GM12878 (cell line): ENCODE results near the gene EMC1.

Experiments
- BRCA1 ChIP-seq: IDR thresholded peaks from 2 replicates; pipeline ENCODE4 v1.6.1; 2011; ENCODE audit warnings: low read depth, low read length, improper control_type of control experiment
- FOXM1 ChIP-seq: IDR thresholded peaks from 2 replicates; pipeline ENCODE4 v1.6.1; 2012; ENCODE audit warnings: low read depth, mild to moderate bottlenecking, inconsistent platforms, low read length, moderate library complexity
- HCFC1 ChIP-seq: fragments of 150-350 bp; IDR thresholded peaks from 2 replicates; pipeline ENCODE4 v1.6.1; 2014; ENCODE audit warnings: low read length
- POLR2A ChIP-seq: IDR thresholded peaks from 2 replicates; pipeline ENCODE4 v1.6.1; 2011; ENCODE audit warnings: low read depth, mild to moderate bottlenecking, low read length
- RFX5 ChIP-seq: IDR thresholded peaks from 2 replicates; pipeline ENCODE4 v1.6.1; 2011; ENCODE audit warnings: low read depth, low read length, improper control_type of control experiment
- TAF1 ChIP-seq: IDR thresholded peaks from 2 replicates; pipeline ENCODE4 v1.6.1; 2011; ENCODE audit warnings: mild to moderate bottlenecking, low read depth, low read length, borderline replicate concordance
- TARDBP ChIP-seq: IDR thresholded peaks from 2 replicates; pipeline ENCODE4 v1.6.1; 2016; ENCODE audit warnings: borderline replicate concordance
- TCF3 ChIP-seq: IDR thresholded peaks from 2 replicates; pipeline ENCODE4 v1.6.1; 2012; ENCODE audit warnings: low read depth, mild to moderate bottlenecking, low read length, borderline replicate concordance; ENCODE audit not compliant: insufficient read depth
- TF ChIP-seq, protein P1 (sequence below), 3 experiments: IDR thresholded peaks in 2 of 3; conservative IDR thresholded peaks in 1 of 3; 2 replicates each; pipeline ENCODE4 v1.5.1; 2011; ENCODE audit warnings: low read depth in 3 of 3, low read length in 3 of 3, mild to moderate bottlenecking in 3 of 3, control low read depth in 2 of 3, moderate library complexity in 2 of 3, inconsistent platforms in 1 of 3, mixed read lengths in 1 of 3; ENCODE audit not compliant: control insufficient read depth in 2 of 3, insufficient read depth in 1 of 3; ENCODE audit errors: extremely low read depth in 1 of 3
- TF ChIP-seq, protein P2 (sequence below): fragments of 450-650 bp; IDR thresholded peaks from 2 replicates; pipeline ENCODE4 v1.6.1; 2017; ENCODE audit warnings: mild to moderate bottlenecking
- TF ChIP-seq, protein P3 (sequence below): fragments of 450-650 bp; IDR thresholded peaks from 2 replicates; pipeline ENCODE4 v1.6.1; 2017; ENCODE audit warnings: antibody characterized with exemption, mild to moderate bottlenecking, moderate library complexity
- TF ChIP-seq, protein P4 (sequence below): fragments of 450-650 bp; IDR thresholded peaks from 2 replicates; pipeline ENCODE4 v1.6.1; 2016; ENCODE audit warnings: mild to moderate bottlenecking
- TF ChIP-seq, protein P5 (sequence below): IDR thresholded peaks from 2 replicates; pipeline ENCODE4 v1.6.1; 2011; ENCODE audit warnings: mild to moderate bottlenecking, low read depth, low read length, moderate library complexity; ENCODE audit not compliant: insufficient replicate concordance

DNA sequence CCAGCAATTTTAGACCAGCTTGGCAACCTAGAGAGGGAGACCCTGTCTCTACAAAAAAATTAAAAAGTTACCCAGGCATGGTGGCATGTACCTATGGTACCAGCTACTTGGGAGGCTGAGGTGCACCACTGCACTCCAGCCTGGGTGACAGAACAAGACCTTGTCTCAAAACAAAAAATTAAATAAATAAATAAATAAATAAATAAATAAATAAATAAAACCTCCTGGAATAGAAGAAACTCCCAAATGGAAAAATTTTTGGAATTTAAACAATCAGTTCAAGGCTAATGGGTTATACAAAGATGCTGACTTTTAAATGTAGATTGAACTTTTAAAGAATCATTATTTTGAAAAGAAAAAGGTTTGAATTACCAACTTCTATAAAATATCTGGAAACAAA, 63.5 kb downstream of the EMC1 start:
- TF ChIP-seq FOXM1 (no peak), TCF3 (no peak), POLR2A (no peak), TAF1 (no peak), RFX5 (no peak), HCFC1 (no peak), TARDBP (no peak), BRCA1 (no peak)
- TF ChIP-seq, protein P1, sequence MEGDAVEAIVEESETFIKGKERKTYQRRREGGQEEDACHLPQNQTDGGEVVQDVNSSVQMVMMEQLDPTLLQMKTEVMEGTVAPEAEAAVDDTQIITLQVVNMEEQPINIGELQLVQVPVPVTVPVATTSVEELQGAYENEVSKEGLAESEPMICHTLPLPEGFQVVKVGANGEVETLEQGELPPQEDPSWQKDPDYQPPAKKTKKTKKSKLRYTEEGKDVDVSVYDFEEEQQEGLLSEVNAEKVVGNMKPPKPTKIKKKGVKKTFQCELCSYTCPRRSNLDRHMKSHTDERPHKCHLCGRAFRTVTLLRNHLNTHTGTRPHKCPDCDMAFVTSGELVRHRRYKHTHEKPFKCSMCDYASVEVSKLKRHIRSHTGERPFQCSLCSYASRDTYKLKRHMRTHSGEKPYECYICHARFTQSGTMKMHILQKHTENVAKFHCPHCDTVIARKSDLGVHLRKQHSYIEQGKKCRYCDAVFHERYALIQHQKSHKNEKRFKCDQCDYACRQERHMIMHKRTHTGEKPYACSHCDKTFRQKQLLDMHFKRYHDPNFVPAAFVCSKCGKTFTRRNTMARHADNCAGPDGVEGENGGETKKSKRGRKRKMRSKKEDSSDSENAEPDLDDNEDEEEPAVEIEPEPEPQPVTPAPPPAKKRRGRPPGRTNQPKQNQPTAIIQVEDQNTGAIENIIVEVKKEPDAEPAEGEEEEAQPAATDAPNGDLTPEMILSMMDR (IDR thresholded peaks at IDR 0.05 in 2 of 3, conservative IDR thresholded peaks at IDR 0.05 in 1 of 3; ENCODE audit: control insufficient read depth in 2 of 3, extremely low read depth in 1 of 3, insufficient read depth in 1 of 3, low read depth in 3 of 3, low read length in 3 of 3) = no peak
- TF ChIP-seq, protein P2, sequence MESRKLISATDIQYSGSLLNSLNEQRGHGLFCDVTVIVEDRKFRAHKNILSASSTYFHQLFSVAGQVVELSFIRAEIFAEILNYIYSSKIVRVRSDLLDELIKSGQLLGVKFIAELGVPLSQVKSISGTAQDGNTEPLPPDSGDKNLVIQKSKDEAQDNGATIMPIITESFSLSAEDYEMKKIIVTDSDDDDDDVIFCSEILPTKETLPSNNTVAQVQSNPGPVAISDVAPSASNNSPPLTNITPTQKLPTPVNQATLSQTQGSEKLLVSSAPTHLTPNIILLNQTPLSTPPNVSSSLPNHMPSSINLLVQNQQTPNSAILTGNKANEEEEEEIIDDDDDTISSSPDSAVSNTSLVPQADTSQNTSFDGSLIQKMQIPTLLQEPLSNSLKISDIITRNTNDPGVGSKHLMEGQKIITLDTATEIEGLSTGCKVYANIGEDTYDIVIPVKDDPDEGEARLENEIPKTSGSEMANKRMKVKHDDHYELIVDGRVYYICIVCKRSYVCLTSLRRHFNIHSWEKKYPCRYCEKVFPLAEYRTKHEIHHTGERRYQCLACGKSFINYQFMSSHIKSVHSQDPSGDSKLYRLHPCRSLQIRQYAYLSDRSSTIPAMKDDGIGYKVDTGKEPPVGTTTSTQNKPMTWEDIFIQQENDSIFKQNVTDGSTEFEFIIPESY = no peak
- TF ChIP-seq, protein P3, sequence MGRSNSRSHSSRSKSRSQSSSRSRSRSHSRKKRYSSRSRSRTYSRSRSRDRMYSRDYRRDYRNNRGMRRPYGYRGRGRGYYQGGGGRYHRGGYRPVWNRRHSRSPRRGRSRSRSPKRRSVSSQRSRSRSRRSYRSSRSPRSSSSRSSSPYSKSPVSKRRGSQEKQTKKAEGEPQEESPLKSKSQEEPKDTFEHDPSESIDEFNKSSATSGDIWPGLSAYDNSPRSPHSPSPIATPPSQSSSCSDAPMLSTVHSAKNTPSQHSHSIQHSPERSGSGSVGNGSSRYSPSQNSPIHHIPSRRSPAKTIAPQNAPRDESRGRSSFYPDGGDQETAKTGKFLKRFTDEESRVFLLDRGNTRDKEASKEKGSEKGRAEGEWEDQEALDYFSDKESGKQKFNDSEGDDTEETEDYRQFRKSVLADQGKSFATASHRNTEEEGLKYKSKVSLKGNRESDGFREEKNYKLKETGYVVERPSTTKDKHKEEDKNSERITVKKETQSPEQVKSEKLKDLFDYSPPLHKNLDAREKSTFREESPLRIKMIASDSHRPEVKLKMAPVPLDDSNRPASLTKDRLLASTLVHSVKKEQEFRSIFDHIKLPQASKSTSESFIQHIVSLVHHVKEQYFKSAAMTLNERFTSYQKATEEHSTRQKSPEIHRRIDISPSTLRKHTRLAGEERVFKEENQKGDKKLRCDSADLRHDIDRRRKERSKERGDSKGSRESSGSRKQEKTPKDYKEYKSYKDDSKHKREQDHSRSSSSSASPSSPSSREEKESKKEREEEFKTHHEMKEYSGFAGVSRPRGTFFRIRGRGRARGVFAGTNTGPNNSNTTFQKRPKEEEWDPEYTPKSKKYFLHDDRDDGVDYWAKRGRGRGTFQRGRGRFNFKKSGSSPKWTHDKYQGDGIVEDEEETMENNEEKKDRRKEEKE = no peak
- TF ChIP-seq, protein P4, sequence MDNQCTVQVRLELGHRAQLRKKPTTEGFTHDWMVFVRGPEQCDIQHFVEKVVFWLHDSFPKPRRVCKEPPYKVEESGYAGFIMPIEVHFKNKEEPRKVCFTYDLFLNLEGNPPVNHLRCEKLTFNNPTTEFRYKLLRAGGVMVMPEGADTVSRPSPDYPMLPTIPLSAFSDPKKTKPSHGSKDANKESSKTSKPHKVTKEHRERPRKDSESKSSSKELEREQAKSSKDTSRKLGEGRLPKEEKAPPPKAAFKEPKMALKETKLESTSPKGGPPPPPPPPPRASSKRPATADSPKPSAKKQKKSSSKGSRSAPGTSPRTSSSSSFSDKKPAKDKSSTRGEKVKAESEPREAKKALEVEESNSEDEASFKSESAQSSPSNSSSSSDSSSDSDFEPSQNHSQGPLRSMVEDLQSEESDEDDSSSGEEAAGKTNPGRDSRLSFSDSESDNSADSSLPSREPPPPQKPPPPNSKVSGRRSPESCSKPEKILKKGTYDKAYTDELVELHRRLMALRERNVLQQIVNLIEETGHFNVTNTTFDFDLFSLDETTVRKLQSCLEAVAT = no peak
- TF ChIP-seq, protein P5, sequence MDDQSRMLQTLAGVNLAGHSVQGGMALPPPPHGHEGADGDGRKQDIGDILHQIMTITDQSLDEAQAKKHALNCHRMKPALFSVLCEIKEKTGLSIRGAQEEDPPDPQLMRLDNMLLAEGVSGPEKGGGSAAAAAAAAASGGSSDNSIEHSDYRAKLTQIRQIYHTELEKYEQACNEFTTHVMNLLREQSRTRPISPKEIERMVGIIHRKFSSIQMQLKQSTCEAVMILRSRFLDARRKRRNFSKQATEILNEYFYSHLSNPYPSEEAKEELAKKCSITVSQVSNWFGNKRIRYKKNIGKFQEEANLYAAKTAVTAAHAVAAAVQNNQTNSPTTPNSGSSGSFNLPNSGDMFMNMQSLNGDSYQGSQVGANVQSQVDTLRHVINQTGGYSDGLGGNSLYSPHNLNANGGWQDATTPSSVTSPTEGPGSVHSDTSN = no peak
